HG03457 (cell line): ENCODE results near the gene BBS1.

ENCODE experiments used
- ATAC-seq: cut with Tn5 transposase; IDR thresholded peaks from one replicate; pipeline ENCODE4 v1.9.1; 2021; ENCODE audit warnings: moderate number of reproducible peaks; ENCODE audit not compliant: unreplicated experiment

BBS1 gene

GRCh38 chr11:66476841-66477251 lies 33.6 kb upstream of the BBS1 start:
- no peak for ATAC-seq

GRCh38 chr11:66477263-66478201 lies 32.9 kb upstream of the BBS1 start:
- ATAC-seq: no peak

GRCh38 chr11:66478729-66479393 lies 31.6 kb upstream of the BBS1 start:
- ATAC-seq: no peak

- no peak for ATAC-seq
These were observed 30.9 kb upstream of the BBS1 start for GRCh38 chr11:66479394-66480116.

- ATAC-seq: peak; percentile 69
These were observed 30.1 kb upstream of the BBS1 start, which contains the start of gene DPP3 for GRCh38 chr11:66480117-66480938. Gene DPP3, plus strand, starts transcription at chr11:66480434. Its CDS starts 1,767 bp downstream, at chr11:66482201.

GRCh38 chr11:66484806-66485380 lies 25.5 kb upstream of the BBS1 start:
- no peak for ATAC-seq

- ATAC-seq: no peak
These were observed 21.5 kb upstream of the BBS1 start for GRCh38 chr11:66488957-66489356.

GRCh38 chr11:66489636-66490035 lies 20.8 kb upstream of the BBS1 start:
- ATAC-seq: no peak

- ATAC-seq: no peak
These were observed 19.0 kb upstream of the BBS1 start for GRCh38 chr11:66491315-66491935.

- ATAC-seq: no peak
These were observed 18.1 kb upstream of the BBS1 start for GRCh38 chr11:66492161-66492865.

GRCh38 chr11:66493130-66493529 lies 17.3 kb upstream of the BBS1 start:
- no peak for ATAC-seq

- ATAC-seq: no peak
These were observed 16.0 kb upstream of the BBS1 start for GRCh38 chr11:66494458-66494857.

GRCh38 chr11:66494935-66495334 lies 15.5 kb upstream of the BBS1 start:
- no peak for ATAC-seq

GRCh38 chr11:66495401-66495854 lies 15.0 kb upstream of the BBS1 start:
- ATAC-seq: no peak

GRCh38 chr11:66497206-66497605 lies 13.2 kb upstream of the BBS1 start:
- no peak for ATAC-seq

- no peak for ATAC-seq
These were observed 11.9 kb upstream of the BBS1 start for GRCh38 chr11:66498506-66498905.

- no peak for ATAC-seq
These were observed 5.1 kb upstream of the BBS1 start for GRCh38 chr11:66505276-66505816.

- no peak for ATAC-seq
These were observed 1.3 kb upstream of the BBS1 start for GRCh38 chr11:66509131-66509561.

GRCh38 chr11:66510990-66511339 lies 530 bp downstream of the BBS1 start:
- no peak for ATAC-seq
